Measurements from ENCODE around the gene PDCD1. TPM values are rescaled to one million over a fixed set of nuclear protein-coding genes. Genes with fewer than 3 reads are reported as not detected.
"Not testable (repeated sequence)": the region's sequence is repeated elsewhere in the genome, so short reads cannot be mapped to it uniquely, and the experiment has no call there.

Gene PDCD1
- total and polyA plus RNA-seq, 2 of the 13 experiments (the other 11 are each of a cell fraction or from before 2014, with no cell fraction given), result 0.04 TPM; not detected in 1

- in situ Hi-C loops (cut with HindIII; ENCODE audit: extremely low pct_ligation_motif_present, low pct_unique_long_range_greater_than_20kb), result loop anchor here (5.0 to 10.0 kb wide), 2 partner anchors 141 to 214 kb away; partner anchors contain the start of gene D2HGDH
- CTCF ChIA-PET (ENCODE audit: low intra/inter-chr PET ratio, low total read pairs); intact Hi-C loops (cut with micrococcal nuclease; ENCODE audit: unreplicated experiment): not testable (repeated sequence)
These were observed 17.2 kb upstream of the PDCD1 start for GRCh38 chr2:241875754-241876527.

More at GRCh38 chr2:241875754-241876527, 17.2 kb upstream of the PDCD1 start:
- H3K36me3 ChIP-seq (replicated peaks in 1 of 2; ENCODE audit: control insufficient read depth in 1 of 2, insufficient read depth in 2 of 2, low read length in 2 of 2); H3K4me3 ChIP-seq (replicated peaks in 1 of 3; ENCODE audit: insufficient read depth in 1 of 3, low read depth in 2 of 3, low read length in 3 of 3); ATAC-seq; H3K27ac ChIP-seq (ENCODE audit: extremely low read length, insufficient read depth, low read length); H2AFZ ChIP-seq (ENCODE audit: low read length); H3K4me1 ChIP-seq (ENCODE audit: insufficient read depth, low read length); BruUV-seq (replicated peaks); FAIRE-seq; H3K9ac ChIP-seq (ENCODE audit: insufficient read depth, low read depth, low read length); H3K4me2 ChIP-seq (ENCODE audit: low read depth, low read length); POLR2A ChIA-PET; H3K79me2 ChIP-seq (ENCODE audit: insufficient read depth, low read length); H4K20me1 ChIP-seq (ENCODE audit: insufficient read depth, low read length): not testable (repeated sequence)
- H3K9me3 ChIP-seq (ENCODE audit: low read length), result peaks cover 21% of the 10 kb centered on the region
- peak; percentile 28 for DNase-seq (ENCODE audit: low spot score)
- TF ChIP-seq, protein P1, sequence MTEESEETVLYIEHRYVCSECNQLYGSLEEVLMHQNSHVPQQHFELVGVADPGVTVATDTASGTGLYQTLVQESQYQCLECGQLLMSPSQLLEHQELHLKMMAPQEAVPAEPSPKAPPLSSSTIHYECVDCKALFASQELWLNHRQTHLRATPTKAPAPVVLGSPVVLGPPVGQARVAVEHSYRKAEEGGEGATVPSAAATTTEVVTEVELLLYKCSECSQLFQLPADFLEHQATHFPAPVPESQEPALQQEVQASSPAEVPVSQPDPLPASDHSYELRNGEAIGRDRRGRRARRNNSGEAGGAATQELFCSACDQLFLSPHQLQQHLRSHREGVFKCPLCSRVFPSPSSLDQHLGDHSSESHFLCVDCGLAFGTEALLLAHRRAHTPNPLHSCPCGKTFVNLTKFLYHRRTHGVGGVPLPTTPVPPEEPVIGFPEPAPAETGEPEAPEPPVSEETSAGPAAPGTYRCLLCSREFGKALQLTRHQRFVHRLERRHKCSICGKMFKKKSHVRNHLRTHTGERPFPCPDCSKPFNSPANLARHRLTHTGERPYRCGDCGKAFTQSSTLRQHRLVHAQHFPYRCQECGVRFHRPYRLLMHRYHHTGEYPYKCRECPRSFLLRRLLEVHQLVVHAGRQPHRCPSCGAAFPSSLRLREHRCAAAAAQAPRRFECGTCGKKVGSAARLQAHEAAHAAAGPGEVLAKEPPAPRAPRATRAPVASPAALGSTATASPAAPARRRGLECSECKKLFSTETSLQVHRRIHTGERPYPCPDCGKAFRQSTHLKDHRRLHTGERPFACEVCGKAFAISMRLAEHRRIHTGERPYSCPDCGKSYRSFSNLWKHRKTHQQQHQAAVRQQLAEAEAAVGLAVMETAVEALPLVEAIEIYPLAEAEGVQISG (CRISPR knock-in tag; IDR thresholded peaks at IDR 0.05), result 0 out of 2 replicates have a peak, but pooled peaks have one; percentile 17
- TF ChIP-seq RAD21 (CRISPR knock-in tag; IDR thresholded peaks at IDR 0.05) (peak; percentile 30; the same call in 1 of the 2 replicates), CBX5 (CRISPR knock-in tag; IDR thresholded peaks at IDR 0.05; ENCODE audit: borderline replicate concordance) (0 out of 2 replicates have a peak, but pooled peaks have one; percentile 39), STAG1 (CRISPR knock-in tag; IDR thresholded peaks at IDR 0.05) (peak; percentile 74), ZNF280D (CRISPR knock-in tag; IDR thresholded peaks at IDR 0.05) (peak; percentile 94), ZNF44 (CRISPR knock-in tag; IDR thresholded peaks at IDR 0.05) (peak; percentile 99)
- TF ChIP-seq, protein P2, sequence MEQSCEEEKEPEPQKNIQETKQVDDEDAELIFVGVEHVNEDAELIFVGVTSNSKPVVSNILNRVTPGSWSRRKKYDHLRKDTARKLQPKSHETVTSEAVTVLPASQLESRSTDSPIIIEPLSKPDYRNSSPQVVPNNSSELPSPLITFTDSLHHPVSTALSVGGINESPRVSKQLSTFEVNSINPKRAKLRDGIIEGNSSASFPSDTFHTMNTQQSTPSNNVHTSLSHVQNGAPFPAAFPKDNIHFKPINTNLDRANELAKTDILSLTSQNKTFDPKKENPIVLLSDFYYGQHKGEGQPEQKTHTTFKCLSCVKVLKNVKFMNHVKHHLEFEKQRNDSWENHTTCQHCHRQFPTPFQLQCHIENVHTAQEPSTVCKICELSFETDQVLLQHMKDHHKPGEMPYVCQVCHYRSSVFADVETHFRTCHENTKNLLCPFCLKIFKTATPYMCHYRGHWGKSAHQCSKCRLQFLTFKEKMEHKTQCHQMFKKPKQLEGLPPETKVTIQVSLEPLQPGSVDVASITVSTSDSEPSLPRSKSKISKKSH (CRISPR knock-in tag; IDR thresholded peaks at IDR 0.05; ENCODE audit: borderline replicate concordance), result peak; percentile 99
- TF ChIP-seq, protein P3, sequence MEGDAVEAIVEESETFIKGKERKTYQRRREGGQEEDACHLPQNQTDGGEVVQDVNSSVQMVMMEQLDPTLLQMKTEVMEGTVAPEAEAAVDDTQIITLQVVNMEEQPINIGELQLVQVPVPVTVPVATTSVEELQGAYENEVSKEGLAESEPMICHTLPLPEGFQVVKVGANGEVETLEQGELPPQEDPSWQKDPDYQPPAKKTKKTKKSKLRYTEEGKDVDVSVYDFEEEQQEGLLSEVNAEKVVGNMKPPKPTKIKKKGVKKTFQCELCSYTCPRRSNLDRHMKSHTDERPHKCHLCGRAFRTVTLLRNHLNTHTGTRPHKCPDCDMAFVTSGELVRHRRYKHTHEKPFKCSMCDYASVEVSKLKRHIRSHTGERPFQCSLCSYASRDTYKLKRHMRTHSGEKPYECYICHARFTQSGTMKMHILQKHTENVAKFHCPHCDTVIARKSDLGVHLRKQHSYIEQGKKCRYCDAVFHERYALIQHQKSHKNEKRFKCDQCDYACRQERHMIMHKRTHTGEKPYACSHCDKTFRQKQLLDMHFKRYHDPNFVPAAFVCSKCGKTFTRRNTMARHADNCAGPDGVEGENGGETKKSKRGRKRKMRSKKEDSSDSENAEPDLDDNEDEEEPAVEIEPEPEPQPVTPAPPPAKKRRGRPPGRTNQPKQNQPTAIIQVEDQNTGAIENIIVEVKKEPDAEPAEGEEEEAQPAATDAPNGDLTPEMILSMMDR (CRISPR knock-in tag; IDR thresholded peaks at IDR 0.05), result peak; percentile 70
- TF ChIP-seq, protein P4, sequence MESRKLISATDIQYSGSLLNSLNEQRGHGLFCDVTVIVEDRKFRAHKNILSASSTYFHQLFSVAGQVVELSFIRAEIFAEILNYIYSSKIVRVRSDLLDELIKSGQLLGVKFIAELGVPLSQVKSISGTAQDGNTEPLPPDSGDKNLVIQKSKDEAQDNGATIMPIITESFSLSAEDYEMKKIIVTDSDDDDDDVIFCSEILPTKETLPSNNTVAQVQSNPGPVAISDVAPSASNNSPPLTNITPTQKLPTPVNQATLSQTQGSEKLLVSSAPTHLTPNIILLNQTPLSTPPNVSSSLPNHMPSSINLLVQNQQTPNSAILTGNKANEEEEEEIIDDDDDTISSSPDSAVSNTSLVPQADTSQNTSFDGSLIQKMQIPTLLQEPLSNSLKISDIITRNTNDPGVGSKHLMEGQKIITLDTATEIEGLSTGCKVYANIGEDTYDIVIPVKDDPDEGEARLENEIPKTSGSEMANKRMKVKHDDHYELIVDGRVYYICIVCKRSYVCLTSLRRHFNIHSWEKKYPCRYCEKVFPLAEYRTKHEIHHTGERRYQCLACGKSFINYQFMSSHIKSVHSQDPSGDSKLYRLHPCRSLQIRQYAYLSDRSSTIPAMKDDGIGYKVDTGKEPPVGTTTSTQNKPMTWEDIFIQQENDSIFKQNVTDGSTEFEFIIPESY (CRISPR knock-in tag; IDR thresholded peaks at IDR 0.05), result peak; percentile 80
- H3K27me3 ChIP-seq (ENCODE audit: control insufficient read depth in 1 of 2, insufficient read depth in 2 of 2, low read length in 2 of 2), result peaks cover 3 to 14% of the 10 kb centered on the region in 2 experiments; a peak in 4 of 5 replicates
- 52% methylated on average over 15 of the region's 22 CpGs for WGBS (ENCODE audit: low lambda C conversion rate)
